Stimulated activated naive CD8-positive, alpha-beta T cell treated with anti-CD3 and anti-CD28 coated beads, Interleukin-15, amount 100 ng/mL, for 72 hours (primary cell): ENCODE results near the gene SMIM30.
"Not testable (repeated sequence)": the region's sequence is repeated elsewhere in the genome, so short reads cannot be mapped to it uniquely, and the experiment has no call there.

Experiments
- ATAC-seq: fragments of 150-1000 bp; cut with Tn5 transposase; 2 replicates; pipeline ENCODE4 v1.10.0; 2021; ENCODE audit warnings: mild to moderate bottlenecking, moderate library complexity
- DNase-seq, 2 donors: peaks; one replicate each; pipeline ENCODE4 v3.0.0; 2021 to 2022
- H3K27ac Mint-ChIP-seq, 2 donors: one replicate each; pipeline ENCODE4 v1.8.0; 2022; ENCODE audit warnings: mild to moderate bottlenecking in 2 of 2, mixed read lengths in 2 of 2, moderate library complexity in 2 of 2
- H3K27me3 Mint-ChIP-seq: one replicate; pipeline ENCODE4 v1.8.0; 2022; ENCODE audit warnings: mixed read lengths
- H3K4me1 Mint-ChIP-seq: one replicate; pipeline ENCODE4 v1.8.0; 2022; ENCODE audit warnings: mild to moderate bottlenecking, mixed read lengths
- H3K4me3 Mint-ChIP-seq, 2 donors: one replicate each; pipeline ENCODE4 v1.8.0; 2022; ENCODE audit warnings: mild to moderate bottlenecking in 2 of 2, mixed read lengths in 2 of 2, moderate library complexity in 1 of 2
- H3K9me3 Mint-ChIP-seq, 2 donors: one replicate each; pipeline ENCODE4 v1.8.0; 2022; ENCODE audit warnings: mixed read lengths in 2 of 2

SMIM30 gene, protein sequence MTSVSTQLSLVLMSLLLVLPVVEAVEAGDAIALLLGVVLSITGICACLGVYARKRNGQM

DNA sequence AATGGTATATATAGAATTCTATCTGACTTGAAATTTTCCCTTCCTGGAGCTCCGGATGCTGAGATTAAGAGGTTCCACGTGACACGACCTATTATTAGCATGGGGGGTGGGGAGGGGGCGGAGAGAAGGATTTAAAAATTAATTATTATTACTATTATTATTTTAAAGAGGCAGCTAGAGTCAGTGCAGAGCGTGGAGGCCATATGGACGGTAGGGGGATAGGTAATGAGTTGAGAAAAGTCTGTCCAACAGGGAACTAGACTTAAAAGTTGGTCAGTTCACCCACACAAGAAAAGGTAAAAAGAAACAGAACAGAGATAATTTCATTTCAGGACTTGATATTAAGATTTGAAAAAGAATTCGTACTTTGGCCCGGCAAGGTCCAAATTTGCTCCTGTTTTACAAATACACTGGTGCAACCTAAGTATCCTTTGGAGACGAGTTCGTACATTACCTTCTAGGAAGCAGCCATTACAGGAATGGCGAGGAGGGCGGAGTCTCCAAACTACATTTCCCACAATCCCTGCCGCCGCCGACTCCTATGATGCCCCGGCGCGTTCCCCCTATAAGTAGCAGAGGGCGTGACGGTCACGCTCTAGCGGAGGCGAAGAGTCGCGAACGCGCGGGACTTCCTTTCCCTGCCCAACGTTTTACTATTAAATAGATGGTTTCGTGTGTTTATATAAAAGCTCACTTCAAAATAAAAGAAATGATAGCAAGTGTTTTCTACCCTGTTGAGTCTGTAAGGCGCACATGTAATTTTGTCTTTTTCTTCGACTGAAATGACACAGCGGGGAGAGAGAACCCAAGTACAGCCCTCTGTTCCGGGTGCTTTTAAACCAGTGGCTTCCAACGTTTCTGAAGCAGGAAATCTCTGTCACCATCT is at the start of gene SMIM30:
Gene SMIM30 (minus strand): TSS at position 481 of the 886 bp plus-strand sequence. CDS start 976 bp downstream, outside the sequence.
- peak within 1 kb of the TSS; percentile 93 to 96 for H3K4me3 Mint-ChIP-seq
- H3K27ac Mint-ChIP-seq = peak within 1 kb of the TSS; percentile 95

DNA sequence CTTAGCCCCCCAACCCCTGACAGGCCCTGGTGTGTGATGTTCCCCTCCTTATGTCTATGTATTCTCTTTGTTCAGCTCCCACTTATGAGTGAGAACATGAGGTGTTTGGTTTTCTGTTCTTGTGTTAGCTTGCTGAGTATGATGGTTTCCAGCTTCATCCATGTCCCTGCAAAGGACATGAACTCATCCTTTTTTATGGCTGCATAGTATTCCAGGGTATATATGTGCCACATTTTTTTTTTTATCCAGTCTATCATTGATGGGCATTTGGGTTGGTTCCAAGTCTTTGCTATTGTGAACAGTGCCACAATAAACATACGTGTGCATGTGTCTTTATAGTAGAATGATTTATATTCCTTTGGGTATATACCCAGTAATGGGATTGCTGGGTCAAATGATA is 47.8 kb upstream of the SMIM30 start:
- DNase-seq = not testable (repeated sequence)

More for the DNA sequence above, at the start of gene SMIM30:
- Mint-ChIP-seq H3K4me1 (peaks cover 37% of the 10 kb centered on the region), H3K9me3 (no peaks in the 10 kb centered on the region), H3K27me3 (no peaks in the 10 kb centered on the region)
- DNase-seq = peak; percentile 76 to 85
- peak; percentile 94 for ATAC-seq

DNA sequence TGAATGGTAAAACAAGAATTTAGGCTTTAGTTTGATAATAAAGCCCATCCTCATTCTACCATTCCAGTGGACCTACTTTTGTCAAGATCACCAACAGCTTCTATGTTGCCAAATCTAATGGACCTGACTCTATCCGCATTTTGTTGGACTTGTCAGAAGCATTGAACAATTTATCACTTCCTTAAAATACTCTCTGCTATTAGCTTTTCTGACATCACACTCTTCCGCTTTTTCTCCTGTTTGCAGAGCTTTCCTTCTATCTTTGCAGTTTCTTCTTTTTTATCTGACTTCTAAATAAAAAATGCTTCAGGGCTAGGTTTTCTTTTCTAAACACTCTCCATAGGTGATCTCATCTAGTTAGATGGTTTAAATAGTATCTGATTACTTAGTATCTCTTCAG is 42.7 kb upstream of the SMIM30 start:
- no peak for ATAC-seq
- H3K4me3 Mint-ChIP-seq = no peak overlapping the region
- no peak for DNase-seq
- no peaks in the 10 kb centered on the region for H3K4me1 Mint-ChIP-seq
- no peaks in the 10 kb centered on the region for H3K9me3 Mint-ChIP-seq
- no peaks in the 10 kb centered on the region for H3K27me3 Mint-ChIP-seq
- H3K27ac Mint-ChIP-seq = no peak overlapping the region

More for the DNA sequence above, 47.8 kb upstream of the SMIM30 start:
- not testable (repeated sequence) for ATAC-seq, H3K4me3 Mint-ChIP-seq, H3K9me3 Mint-ChIP-seq, H3K4me1 Mint-ChIP-seq, H3K27ac Mint-ChIP-seq, H3K27me3 Mint-ChIP-seq

DNA sequence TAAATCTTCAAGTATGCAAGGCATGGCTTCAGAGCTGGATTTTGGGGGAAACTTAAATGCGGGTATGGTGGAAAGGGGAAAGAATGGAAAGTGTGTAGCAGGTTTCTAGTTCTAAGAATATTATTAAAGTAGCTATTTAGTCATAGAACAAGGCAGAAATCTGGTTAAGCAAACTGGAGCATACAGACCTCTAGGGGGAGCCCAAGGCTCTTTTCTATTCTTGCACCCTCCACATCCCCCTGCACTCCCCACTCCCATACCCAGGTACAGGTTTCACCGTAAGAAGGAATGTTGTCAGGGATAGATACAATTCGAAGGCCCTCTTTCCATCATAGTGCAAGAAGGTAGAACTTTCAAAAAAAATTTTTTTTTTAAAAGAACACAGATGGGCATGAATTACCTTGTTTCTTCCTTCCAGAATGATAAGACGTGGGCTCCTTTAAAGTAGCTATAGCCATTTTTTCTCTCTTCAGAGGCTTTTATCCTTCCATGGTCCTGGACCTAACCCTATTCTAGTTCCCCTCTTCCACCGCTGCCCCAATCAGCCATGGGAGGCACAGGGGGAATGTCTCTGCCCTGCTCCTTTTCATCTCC is 41.5 kb upstream of the SMIM30 start:
- Mint-ChIP-seq H3K27me3 (peaks cover 5% of the 10 kb centered on the region), H3K4me1 (no peaks in the 10 kb centered on the region), H3K27ac (no peak overlapping the region), H3K9me3 (no peaks in the 10 kb centered on the region), H3K4me3 (no peak overlapping the region)
- DNase-seq (peak in 1 of 2 donors; percentile 4), ATAC-seq (no peak)

DNA sequence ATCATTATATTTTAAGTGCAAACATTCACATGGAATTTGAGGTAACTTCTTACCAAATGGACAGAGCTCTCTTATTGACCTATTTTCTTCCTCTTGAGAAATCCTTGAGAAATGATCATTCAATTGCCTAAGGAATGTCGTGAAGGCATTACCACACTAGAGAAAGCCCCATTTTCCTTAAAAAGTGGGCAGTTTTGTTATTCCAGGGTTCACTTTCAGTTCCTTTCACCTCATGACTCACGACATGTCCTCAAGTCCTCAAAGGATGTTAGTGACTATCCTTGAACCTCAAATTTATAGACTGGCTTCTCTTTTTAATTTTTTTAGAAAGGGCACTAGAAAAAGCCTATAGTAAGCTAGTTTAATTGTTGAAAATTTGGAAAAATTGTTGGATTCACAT is 40.4 kb upstream of the SMIM30 start:
- Mint-ChIP-seq H3K4me3 (no peak overlapping the region), H3K4me1 (no peaks in the 10 kb centered on the region), H3K9me3 (no peaks in the 10 kb centered on the region), H3K27me3 (peaks cover 9% of the 10 kb centered on the region), H3K27ac (no peak overlapping the region)
- no peak for DNase-seq
- ATAC-seq = no peak

DNA sequence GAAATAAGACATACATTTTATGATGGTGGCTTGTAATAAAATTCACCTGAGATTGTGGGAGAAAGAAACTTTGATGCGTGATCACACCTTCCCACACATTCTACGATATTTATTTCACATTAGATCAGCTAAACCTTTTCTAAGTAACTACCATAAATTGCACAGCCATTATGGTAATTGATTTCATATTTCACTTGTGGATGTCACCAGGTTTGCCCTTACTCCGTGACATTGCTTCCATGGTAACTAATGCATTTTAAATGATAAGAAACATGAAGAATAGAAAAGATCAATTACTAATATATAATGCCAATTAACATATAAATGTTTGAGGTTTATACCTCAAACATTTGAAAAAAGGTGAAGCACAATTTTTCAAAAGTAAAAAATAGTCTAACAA is 35.8 kb upstream of the SMIM30 start:
- ATAC-seq (no peak), DNase-seq (no peak)
- H3K27me3 Mint-ChIP-seq = peaks cover 10% of the 10 kb centered on the region
- H3K27ac Mint-ChIP-seq = no peak overlapping the region
- H3K4me3 Mint-ChIP-seq = no peak overlapping the region
- H3K4me1 Mint-ChIP-seq = no peaks in the 10 kb centered on the region
- no peaks in the 10 kb centered on the region for H3K9me3 Mint-ChIP-seq

DNA sequence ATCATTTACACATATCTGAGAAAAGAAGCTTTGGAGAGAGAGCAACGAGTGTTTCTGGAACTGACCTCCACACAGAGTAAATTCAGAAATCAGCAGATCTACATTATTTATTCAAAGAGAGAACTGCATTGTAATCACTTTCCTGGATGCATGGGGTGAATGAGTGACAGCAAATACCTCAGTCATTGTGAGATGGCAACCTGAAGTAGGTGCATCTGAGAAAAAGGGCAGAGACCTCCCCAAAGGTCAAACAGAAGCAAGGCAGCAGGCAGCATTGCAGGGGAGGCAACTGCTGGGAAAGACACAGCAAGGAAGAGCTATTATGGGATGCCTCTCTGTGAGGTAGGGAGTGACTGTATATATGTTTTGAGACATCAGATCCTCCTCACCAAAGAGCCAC is 26.5 kb upstream of the SMIM30 start:
- Mint-ChIP-seq H3K4me3 (no peak overlapping the region), H3K4me1 (no peaks in the 10 kb centered on the region), H3K27me3 (peaks cover 36% of the 10 kb centered on the region), H3K27ac (no peak overlapping the region), H3K9me3 (no peaks in the 10 kb centered on the region)
- DNase-seq = no peak
- no peak for ATAC-seq

DNA sequence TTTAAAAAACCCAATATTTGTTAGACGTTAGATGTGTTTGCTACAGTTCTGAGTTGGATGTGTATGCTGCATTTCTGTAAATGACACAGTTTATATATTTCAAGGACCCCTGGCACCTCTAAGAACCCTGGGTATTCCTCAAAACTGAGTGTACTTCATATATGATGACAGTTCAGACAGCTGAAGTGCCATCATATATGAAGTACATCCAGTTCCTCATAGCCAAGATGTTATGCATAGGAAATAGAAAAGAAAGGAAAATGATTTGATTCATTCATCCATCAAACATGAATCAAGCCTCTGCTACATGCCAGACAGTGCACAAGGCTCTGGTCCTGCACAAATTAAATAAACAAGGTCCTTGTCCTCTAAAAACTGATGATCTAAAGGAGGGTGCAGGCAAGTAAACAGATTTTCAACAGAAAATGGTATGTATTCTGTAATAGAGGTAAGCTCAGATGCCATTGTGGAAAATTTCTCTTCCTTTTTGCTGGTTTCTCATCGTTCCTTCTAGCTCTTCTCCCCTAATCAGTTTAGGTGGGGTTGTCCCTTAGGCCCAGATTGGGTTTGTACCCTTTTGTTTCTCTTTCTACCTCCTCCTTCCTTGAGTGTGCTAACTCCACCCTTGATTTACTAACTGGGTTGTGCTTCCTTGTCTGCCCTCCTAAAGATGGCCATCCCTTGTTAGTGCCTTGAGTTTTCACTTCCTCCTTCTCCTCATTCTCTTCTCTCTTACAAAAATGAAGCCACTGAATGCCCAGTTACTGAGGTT is 25.3 kb upstream of the SMIM30 start:
- no peak overlapping the region for H3K27ac Mint-ChIP-seq
- H3K9me3 Mint-ChIP-seq = no peaks in the 10 kb centered on the region
- peaks cover 30% of the 10 kb centered on the region for H3K27me3 Mint-ChIP-seq
- no peaks in the 10 kb centered on the region for H3K4me1 Mint-ChIP-seq
- H3K4me3 Mint-ChIP-seq = no peak overlapping the region
- DNase-seq = no peak
- ATAC-seq = no peak

DNA sequence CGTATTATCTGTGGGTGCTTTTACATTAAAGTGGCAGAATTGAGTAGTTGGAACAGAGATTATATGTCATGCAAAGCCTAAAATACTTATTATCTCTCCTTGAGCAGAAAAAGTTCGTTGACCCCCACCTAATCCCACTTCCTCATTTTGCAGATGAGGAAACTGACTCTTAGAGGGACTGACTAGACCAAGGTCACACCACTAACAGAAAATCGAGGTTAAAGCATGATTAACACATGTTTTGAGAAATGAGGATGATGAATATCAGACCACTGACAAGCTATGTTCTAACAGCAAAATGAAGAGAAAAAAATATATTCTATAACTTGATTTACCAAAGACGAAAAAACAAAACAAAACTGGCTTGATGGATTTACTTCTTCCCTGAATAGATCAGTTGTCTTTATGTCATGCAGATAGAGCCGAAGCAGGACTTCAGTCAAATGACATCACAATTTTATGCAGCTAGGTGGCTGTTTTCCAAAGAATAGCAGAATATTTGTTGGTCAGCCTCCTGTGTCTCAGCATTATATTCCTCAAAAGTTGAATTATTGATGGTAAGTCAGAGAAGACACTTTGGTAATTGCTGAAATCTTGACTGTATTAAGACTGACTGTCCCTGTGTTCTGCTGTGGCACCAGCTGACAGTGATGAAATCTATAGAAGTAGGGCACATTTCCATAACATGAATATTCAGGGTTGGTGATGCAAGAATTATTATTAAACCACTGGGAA is 24.2 kb upstream of the SMIM30 start:
- H3K27me3 Mint-ChIP-seq = peaks cover 22% of the 10 kb centered on the region
- DNase-seq (no peak), ATAC-seq (no peak)
- H3K9me3 Mint-ChIP-seq = no peaks in the 10 kb centered on the region
- no peak overlapping the region for H3K4me3 Mint-ChIP-seq
- H3K27ac Mint-ChIP-seq = no peak overlapping the region
- no peaks in the 10 kb centered on the region for H3K4me1 Mint-ChIP-seq

DNA sequence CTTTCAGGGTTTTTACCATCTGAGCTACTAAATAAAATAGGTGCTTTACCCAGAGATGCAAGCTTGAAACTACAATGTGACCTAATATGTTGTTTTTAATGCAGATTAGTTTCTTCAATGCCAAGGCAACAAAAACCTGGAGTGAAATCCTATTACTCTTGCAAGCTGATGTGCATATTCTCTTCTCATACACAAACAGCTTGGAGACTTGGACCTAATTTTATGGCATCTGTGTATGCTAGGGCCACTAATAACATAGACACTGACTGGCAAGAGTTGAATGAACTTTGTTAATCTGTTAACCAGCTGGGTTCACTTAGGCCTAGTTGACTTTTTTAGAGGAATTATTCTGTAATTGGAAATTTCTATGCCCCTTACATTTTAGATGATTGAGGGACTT is 23.4 kb upstream of the SMIM30 start:
- H3K27me3 Mint-ChIP-seq = peaks cover 22% of the 10 kb centered on the region
- no peak for ATAC-seq
- no peaks in the 10 kb centered on the region for H3K9me3 Mint-ChIP-seq
- no peak overlapping the region for H3K4me3 Mint-ChIP-seq
- no peak overlapping the region for H3K27ac Mint-ChIP-seq
- H3K4me1 Mint-ChIP-seq = no peaks in the 10 kb centered on the region
- DNase-seq = no peak

DNA sequence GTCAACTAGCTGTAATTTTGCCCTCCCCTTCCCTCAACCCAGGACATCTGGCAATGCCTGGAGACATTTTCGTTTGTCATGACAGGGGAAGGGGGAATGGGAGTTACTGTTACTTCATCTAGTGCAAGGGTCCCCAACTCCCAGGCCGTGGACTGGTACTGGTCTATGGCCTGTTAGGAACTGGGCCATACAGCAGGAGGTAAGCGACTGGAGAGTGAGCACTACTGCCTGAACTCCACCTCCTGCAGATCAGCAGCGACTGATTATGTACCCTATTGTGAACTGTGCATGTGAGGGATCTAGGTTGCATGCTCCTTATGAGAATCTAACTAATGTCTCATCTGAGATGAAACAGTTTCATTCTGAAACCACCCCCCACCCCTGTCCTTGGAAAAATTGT is 22.6 kb upstream of the SMIM30 start:
- DNase-seq (no peak), ATAC-seq (no peak)
- H3K9me3 Mint-ChIP-seq = no peaks in the 10 kb centered on the region
- H3K27ac Mint-ChIP-seq = no peak overlapping the region
- H3K27me3 Mint-ChIP-seq = peaks cover 23% of the 10 kb centered on the region
- no peaks in the 10 kb centered on the region for H3K4me1 Mint-ChIP-seq
- H3K4me3 Mint-ChIP-seq = no peak overlapping the region

DNA sequence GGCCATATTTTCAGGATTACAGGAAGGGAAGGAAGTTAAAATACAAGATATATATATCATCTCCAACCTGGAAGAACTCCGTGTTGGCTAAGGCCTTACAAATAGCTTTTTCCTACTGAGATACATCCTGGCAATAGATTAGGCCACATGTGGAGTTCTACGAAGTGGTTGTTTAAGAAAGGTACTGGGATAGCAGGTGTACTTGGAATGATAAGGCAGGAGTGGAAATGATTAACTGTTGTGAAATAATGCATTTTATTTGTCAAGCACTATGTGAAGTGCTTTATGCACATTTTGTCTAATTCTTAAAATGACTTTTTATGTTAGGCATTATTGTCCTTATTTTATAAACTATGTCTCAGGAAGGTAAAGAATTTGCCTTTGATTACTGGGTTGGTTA is 18.9 kb upstream of the SMIM30 start:
- Mint-ChIP-seq H3K27ac (no peak overlapping the region), H3K4me3 (no peak overlapping the region), H3K9me3 (no peaks in the 10 kb centered on the region), H3K4me1 (no peaks in the 10 kb centered on the region), H3K27me3 (peaks cover 21% of the 10 kb centered on the region)
- ATAC-seq (no peak), DNase-seq (no peak)

DNA sequence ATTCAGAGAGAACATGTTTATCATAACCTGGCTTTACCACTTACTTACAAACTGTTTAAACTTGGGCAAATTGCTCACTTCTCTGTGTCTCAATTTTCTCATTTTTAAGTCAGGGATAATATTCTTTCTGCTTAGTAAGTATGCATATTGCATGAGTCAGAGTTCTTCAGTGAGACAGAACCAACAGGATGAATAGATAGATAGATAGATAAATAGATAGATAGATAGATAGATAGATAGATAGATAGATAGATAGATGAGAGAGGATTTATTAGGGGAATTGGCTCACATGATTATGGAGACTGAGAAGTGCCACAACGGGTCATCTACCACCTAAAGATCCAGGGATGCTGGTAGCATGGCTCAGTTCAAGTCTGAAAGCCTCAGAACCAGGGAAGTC is 15.7 kb upstream of the SMIM30 start:
- no peak overlapping the region for H3K27ac Mint-ChIP-seq
- H3K27me3 Mint-ChIP-seq = peaks cover 21% of the 10 kb centered on the region
- no peaks in the 10 kb centered on the region for H3K9me3 Mint-ChIP-seq
- no peak overlapping the region for H3K4me3 Mint-ChIP-seq
- ATAC-seq (no peak), DNase-seq (no peak)
- H3K4me1 Mint-ChIP-seq = no peaks in the 10 kb centered on the region

DNA sequence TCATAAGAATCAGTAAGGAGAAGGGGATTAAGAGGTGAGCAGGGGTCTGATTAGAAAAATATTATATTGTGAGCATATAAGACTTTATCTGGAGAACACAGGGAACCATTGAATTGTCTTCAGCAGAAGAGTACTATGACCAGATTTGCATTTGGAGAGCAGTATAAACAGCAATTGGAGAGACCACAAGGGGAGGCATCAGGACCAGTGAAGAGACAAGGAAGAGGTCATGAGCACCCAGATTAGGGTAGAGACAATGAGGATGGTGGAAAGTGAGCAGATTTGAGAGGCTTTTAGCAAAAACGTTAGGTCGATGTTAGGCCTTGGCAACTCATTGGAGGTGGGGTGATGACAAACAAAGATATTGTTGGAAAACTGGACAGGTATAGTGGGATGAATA is 13.0 kb upstream of the SMIM30 start:
- DNase-seq (no peak), ATAC-seq (no peak)
- peaks cover 21% of the 10 kb centered on the region for H3K27me3 Mint-ChIP-seq
- H3K9me3 Mint-ChIP-seq = no peaks in the 10 kb centered on the region
- H3K4me1 Mint-ChIP-seq = no peaks in the 10 kb centered on the region
- H3K27ac Mint-ChIP-seq = no peak overlapping the region
- H3K4me3 Mint-ChIP-seq = no peak overlapping the region

DNA sequence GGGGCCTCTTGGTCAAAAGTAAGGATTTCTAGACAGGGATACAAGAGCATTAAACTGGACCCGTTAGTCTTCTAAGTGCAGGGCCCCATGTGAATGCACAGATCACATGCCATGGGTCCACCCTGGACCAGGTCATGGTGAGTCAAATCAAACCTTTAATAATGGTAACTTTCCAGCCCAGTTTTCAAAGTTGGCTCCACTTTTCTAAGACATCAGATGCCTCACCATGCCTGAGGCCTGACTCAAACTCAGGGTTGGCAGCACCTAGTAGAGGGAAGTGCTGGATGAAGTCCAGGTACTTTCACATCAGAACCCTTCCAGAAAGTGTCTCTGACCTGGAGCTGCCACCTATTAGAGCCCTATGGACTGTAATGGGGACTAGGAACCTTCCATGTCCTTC is 9.7 kb upstream of the SMIM30 start:
- ATAC-seq (no peak), DNase-seq (no peak)
- H3K27ac Mint-ChIP-seq = no peak overlapping the region
- H3K9me3 Mint-ChIP-seq = no peaks in the 10 kb centered on the region
- H3K4me1 Mint-ChIP-seq = peaks cover under 1% of the 10 kb centered on the region
- H3K27me3 Mint-ChIP-seq = peaks cover 4% of the 10 kb centered on the region
- no peak overlapping the region for H3K4me3 Mint-ChIP-seq
